Muscle of back (tissue), 13 donors: Measurements from ENCODE around the gene DZANK1. TPM values are rescaled to one million over a fixed set of nuclear protein-coding genes. Genes with fewer than 3 reads are reported as not detected.
"Not testable (repeated sequence)": the region's sequence is repeated elsewhere in the genome, so short reads cannot be mapped to it uniquely, and the experiment has no call there.

Source experiments
- DNase-seq, 3 donors: peaks; one replicate each; pipeline versions ENCODE4 v3.0.0 to v3.0.0-alpha.2; 2013
- long read RNA-seq, 9 donors: transcript quantifications; one replicate each; lab custom pipeline, GENCODE V29; 2026
- polyA plus RNA-seq, 10 donors: library from polyadenylated mRNA; unstranded; fragments of 120-200 nt; gene quantifications; one replicate each; pipeline ENCODE4 v1.2.1, GENCODE V29; 2013; ENCODE audit not compliant: insufficient read length in 10 of 10

DZANK1 gene
- 1 to 10 TPM; 1.2 to 3.3 (median 2.2) TPM for polyA plus RNA-seq
- long read RNA-seq, donor 1, result 0 reads
- long read RNA-seq, donor 2, result 0 reads
- long read RNA-seq, donor 3, result 0 reads
- long read RNA-seq, donor 4, result 0 reads
- long read RNA-seq, donor 5, result 0 reads
- long read RNA-seq, donor 6, partial matches to known transcripts, result 27 of 27 reads
- long read RNA-seq, donor 6, other reads (novel, unspliced or antisense), result 0 of 27 reads
- long read RNA-seq, donor 7, result 0 reads
- long read RNA-seq, donor 8, result 0 reads
- long read RNA-seq, donor 9, result 0 reads

DNA sequence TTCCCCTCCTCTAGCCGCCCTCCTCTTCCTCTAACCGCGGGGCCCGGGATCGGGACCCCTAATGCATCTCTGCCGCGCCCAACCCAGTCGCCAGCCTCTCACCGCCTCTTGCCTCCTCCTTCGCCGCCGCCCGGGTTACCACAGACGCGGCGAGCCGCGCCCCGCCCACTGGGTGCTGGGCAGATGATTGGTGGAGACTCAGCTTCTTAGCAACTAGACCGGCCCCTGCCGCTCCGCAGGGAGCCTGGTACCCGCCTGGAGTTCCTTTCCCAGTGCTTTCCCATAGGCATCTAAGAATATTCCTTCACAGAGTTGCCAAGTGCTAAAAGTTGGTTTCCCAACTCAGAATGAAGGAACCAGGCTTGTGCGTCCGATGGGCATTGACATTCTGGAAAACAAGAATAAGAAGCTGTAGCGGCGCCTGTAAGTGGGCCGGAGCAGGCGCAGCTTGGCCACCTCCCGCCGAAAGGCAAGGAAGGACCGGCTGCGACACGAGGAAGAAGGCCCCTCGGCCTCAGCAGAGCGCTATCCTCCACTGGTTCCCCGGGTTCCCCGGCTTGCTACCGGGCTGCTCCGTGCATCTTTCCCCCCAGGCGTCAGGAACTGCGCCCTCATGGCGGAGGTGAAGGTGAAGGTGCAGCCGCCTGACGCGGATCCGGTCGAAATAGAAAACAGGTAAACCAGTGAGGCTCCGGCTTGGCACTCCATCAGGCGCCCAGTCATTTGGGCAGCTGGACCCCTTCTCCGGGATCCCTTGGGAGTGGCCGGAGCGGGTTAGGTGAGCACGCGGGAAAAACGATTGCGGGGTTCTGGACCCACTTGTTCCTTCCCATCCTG lies at the start of gene DZANK1, which contains the start of gene POLR3F:
Gene DZANK1 (minus strand): TSS at position 137 of the 837 bp plus-strand sequence. CDS start 1,672 bp downstream, outside the sequence.
Gene POLR3F (plus strand): TSS at position 497 of the 837 bp plus-strand sequence. CDS start 117 bp downstream, at position 614.
- DNase-seq, result peak; percentile 96 to 99 (median 97)

DNA sequence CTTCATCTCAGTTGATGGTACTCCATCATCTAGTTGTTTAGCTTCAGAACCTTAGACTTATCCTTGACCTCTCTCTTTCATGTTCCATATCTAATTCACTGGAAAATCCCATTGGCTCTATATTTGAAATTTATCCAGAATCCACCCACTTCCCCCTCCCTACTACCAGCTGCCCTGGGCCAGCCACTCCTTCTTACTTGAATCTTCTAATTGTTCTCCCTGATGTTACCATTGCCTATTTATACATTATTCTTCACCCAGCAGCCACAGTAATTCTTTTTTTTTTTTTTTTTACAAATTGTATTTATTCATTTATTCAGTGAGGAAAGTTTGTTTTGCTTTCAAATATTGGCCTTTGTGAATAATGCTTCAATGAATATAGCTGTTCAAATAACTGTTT lies 49.1 kb upstream of the DZANK1 start:
- no peak for DNase-seq

- no peak for DNase-seq
Measured at GRCh38 chr20:18514127-18514526, 47.3 kb upstream of the DZANK1 start.

DNA sequence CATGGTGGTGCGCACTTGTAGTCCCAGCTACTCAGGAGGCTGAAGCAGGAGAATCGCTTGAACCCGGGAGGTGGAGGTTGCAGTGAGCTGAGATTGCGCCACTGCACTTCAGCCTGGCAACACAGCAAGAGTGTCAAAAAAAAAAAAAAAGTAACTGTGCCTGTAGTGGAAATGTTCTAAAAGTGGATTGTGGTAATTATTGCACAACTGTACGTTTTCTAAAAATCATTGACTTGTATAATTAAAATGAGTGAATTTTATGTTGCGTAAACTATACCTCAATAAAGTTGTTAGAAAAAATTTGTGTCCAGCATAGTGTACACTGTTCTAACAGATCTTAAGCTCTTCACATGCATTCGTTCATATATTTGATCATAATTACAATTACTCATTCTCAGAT lies 46.4 kb upstream of the DZANK1 start:
- DNase-seq, result no peak

- no peak for DNase-seq
Measured at GRCh38 chr20:18511571-18511970, 44.7 kb upstream of the DZANK1 start.

GRCh38 chr20:18507218-18508191 lies 40.7 kb upstream of the DZANK1 start, which contains the start of gene SEC23B:
Gene SEC23B (plus strand): TSS chr20:18507940. CDS start chr20:18510836, 2,896 bp downstream.
- DNase-seq, result peak; percentile 97 to 99 (median 97)

- DNase-seq, result peak in 1 of 3 donors; percentile 3
Measured at GRCh38 chr20:18506744-18507143, 39.9 kb upstream of the DZANK1 start.

DNA sequence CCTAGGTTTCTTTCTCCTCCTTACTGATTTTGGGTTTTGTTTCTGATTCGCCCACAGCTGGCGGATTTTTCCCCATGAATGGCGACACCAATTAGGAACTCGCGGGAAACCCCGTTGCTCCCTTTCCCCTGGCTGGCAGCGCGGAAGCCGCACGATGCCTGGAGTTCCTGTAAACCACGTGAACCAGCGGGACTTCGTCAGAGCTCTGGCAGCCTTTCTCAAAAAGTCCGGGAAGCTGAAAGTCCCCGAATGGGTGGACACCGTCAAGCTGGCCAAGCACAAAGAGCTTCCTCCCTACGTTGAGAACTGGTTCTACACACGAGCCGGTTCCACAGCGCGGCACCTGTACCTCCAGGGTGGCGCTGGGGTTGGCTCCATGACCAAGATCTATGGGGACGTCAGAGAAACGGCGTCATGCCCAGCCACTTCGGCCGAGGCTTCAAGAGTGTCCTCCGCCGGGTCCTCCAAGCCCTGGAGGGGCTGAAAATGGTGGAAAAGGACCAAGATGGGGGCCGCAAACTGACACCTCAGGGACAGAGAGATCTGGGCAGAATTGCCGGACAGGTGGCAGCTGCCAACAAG lies 37.7 kb upstream of the DZANK1 start:
- DNase-seq, result peak in 1 of 3 donors; percentile 11

DNA sequence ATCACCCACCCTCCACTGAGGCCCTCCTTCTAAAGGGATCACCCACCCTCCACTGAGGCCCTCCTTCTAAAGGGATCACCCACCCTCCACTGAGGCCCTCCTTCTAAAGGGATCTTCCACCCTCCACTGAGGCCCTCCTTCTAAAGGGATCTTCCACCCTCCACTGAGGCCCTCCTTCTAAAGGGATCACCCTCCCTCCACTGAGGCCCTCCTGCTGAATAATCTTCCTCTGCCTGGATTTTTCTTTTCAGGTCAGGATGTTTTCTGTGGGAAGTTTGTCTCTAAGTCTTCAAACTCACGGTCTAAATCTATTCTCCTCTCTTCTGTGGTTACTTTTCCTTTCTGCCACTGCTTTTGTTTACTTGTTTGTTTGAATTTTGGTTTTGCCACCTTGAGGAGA lies 34.8 kb upstream of the DZANK1 start:
- not testable (repeated sequence) for DNase-seq

GRCh38 chr20:18497603-18498002 lies 30.8 kb upstream of the DZANK1 start:
- DNase-seq, result no peak

DNA sequence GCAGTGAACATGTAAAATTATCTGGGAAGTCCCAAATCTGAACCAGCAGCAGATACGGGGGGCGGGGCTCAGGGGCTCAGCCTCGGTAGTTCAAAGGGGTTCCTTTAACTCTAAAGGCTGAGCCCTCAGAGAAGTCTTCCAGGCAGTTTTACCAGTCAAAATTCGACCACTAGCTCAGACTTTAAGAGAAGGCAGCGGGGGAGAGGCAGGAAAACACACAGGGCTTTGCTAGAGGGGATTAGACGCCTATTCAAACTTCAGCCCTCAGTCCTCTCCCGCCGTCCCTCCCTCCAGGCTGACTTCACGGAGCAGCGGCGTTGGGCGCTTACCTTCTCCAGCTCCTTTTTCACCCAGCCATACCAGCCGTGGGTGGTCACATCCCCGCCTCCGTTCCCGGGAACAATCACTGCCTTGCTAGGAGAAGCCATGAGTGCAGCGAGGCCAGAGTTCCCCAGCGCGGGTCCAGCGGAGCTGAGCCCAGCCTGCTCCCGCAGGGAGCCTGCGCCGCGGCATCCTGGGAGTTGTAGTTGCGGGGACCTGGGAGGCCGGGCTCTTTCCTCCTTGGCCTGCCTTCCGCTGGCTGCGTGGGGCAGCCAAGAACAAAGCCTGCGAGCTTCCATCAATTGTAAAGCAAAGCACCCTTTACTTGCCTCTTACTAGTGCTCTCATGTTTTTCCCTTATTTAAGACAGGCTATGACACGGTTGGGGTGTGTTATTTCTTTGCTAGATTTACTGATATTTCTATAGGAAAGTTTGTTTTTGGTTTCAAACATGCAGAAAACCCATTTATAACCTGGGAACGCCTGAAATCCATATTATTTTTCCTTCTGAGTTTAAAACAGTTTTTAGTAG lies 30.1 kb upstream of the DZANK1 start, which contains the start of gene RBBP9:
Gene RBBP9 (minus strand): TSS at position 486 of the 853 bp plus-strand sequence. CDS start 58 bp downstream, at position 428.
- peak; percentile 74 to 95 (median 88) for DNase-seq

GRCh38 chr20:18496042-18496441 lies 29.2 kb upstream of the DZANK1 start:
- peak in 1 of 3 donors; percentile 8 for DNase-seq

GRCh38 chr20:18488301-18488700 lies 21.5 kb upstream of the DZANK1 start:
- no peak for DNase-seq

GRCh38 chr20:18481596-18481995 lies 14.8 kb upstream of the DZANK1 start:
- no peak for DNase-seq

DNA sequence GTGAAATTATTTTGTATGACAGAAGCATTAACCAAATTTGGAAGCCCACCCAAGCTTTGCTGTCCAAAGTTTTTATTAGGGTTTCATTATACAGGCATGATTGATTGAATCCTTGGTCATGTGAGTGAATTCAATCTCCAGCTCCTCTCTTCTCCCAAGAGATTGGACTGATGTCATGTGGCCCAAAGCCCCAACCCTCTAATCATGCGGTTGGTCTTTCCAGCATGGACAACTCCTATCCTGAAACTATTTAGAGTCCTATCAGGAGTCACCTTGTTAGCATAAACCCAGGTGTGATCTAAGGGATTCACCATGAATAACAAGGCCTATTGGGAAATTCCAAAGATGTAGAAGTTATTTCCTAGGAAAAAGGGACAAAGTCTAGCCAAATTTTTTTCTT lies 11.0 kb upstream of the DZANK1 start:
- no peak for DNase-seq

- no peak for DNase-seq
Measured at GRCh38 chr20:18477218-18477617, 10.4 kb upstream of the DZANK1 start.

DNA sequence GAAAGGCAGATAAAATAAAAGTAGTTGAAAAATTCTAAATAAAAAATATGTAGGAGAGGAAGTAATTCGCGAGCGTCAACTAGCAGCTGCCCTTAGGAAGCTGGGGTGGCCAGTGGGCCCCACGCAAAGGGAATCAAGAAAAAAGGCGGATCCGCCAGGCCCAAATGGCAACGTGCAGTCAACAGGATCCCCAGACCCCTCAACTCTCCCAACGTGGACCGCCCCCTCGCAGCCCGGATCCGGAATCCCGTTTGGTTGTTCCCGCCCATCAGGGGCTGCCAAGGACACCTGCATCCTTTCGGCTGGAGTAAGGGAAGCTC lies 296 bp downstream of the DZANK1 start:
- no peak for DNase-seq

DNA sequence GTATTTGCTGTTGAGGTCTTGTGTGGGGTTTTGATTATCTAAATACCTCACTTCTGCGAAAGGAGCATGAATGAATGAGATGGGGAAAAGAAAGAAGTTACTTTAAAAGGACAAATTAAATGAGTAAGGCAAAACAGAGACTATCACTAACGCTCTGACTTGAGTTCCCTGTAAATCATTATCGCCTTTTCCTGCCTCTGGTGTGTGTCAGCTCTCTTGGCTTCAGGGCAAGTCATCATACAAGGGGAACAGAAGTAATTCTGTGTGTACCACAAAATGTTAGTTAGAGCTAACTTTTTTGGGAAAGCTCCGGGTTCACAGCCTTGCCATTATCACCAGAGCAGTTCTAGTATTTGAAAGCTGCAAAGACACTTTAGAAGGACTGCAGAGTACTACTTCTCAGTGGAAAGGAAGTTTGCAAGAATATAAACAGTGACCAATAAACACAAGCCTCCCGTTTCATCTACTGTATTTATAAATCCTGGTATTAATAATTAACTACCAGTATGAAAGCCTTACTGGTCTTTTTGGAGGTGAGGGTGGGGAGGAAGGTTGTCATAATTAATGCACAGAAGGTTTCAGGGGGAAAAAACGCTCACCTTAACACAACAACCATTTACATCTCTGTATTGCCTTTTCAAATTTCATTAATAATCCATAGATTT lies 1.2 kb downstream of the DZANK1 start:
- no peak for DNase-seq

GRCh38 chr20:18456600-18456999 lies 10.2 kb downstream of the DZANK1 start:
- DNase-seq, result no peak

DNA sequence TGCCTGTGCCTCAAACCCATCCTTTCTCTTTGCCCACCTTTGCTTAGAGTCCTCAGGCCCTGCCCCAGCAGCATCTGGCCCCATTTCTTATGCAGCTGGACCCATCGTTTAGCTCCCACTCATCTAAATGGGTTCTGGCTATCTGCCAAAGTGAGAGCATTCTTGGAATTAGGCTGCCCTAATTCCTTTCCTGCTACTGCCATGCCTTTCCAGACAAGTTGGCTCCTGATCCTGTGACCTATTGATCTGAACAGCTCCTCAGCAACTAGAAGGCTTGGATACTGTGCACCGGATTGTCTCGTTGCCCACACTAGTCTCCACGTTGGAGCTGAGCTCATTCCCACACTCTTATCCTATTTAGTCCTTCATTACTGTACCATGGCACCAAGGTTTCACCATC lies 22.9 kb downstream of the DZANK1 start:
- DNase-seq, result peak in 1 of 3 donors; percentile 4
